ENCODE measurements around the gene CHRND.

GRCh38 chr2:232488721-232489300 is 37.1 kb upstream of the CHRND start:
- no peak for TF ChIP-seq CTCF (IDR thresholded peaks at IDR 0.05)
- no peak for TF ChIP-seq ZFX (IDR thresholded peaks at IDR 0.05; ENCODE audit: borderline replicate concordance)
